Small intestine (tissue), 7 donors: ENCODE results near the gene MVB12B. TPM values are rescaled to one million over a fixed set of nuclear protein-coding genes. Genes with fewer than 3 reads are reported as not detected.

Source experiments
- DNase-seq, 2 donors: peaks; one replicate each; pipeline versions ENCODE4 v3.0.0 to v3.0.0-alpha.2; 2013
- FAIRE-seq: peaks from 2 replicates; lab custom pipeline; 2012; peaks lifted over from hg19 to GRCh38; lab: Jason Lieb, UNC
- H3K27ac ChIP-seq, 3 donors: one replicate each; pipeline ENCODE4 v1.5.1; 2013; ENCODE audit warnings: low read length in 2 of 3, mild to moderate bottlenecking in 2 of 3, control low read depth in 1 of 3, inconsistent platforms in 1 of 3, low read depth in 1 of 3, moderate library complexity in 1 of 3
- H3K27me3 ChIP-seq, 3 donors: one replicate each; pipeline ENCODE4 v1.6.1; 2013; ENCODE audit warnings: low read length in 3 of 3, inconsistent platforms in 1 of 3; ENCODE audit not compliant: control insufficient read depth in 3 of 3, insufficient read depth in 3 of 3
- H3K36me3 ChIP-seq, 3 donors: one replicate each; pipeline ENCODE4 v1.6.1; 2013; ENCODE audit warnings: low read length in 3 of 3, inconsistent platforms in 1 of 3, low read depth in 1 of 3, mild to moderate bottlenecking in 1 of 3, moderate library complexity in 1 of 3; ENCODE audit not compliant: control insufficient read depth in 3 of 3, insufficient read depth in 2 of 3
- H3K4me1 ChIP-seq, 3 donors: one replicate each; pipeline ENCODE4 v1.6.1; 2013; ENCODE audit warnings: low read length in 2 of 3, inconsistent platforms in 1 of 3, low read depth in 1 of 3, mild to moderate bottlenecking in 1 of 3, moderate library complexity in 1 of 3; ENCODE audit not compliant: control insufficient read depth in 3 of 3, insufficient read depth in 2 of 3
- H3K4me3 ChIP-seq, 3 donors: one replicate each; pipeline ENCODE4 v1.5.1; 2013; ENCODE audit warnings: low read length in 3 of 3, control low read depth in 1 of 3, inconsistent platforms in 1 of 3, low read depth in 1 of 3, mild to moderate bottlenecking in 1 of 3, moderate library complexity in 1 of 3
- H3K9me3 ChIP-seq, 2 donors: one replicate each; pipeline ENCODE4 v1.6.1; 2013; ENCODE audit warnings: low read depth in 1 of 2, low read length in 1 of 2; ENCODE audit not compliant: control insufficient read depth in 2 of 2, insufficient read depth in 1 of 2
- WGBS, 3 donors: extraction: QIAGEN DNeasy Blood & Tissue Kit; methylation state at CpG; one replicate each; pipeline ENCODE4 v1.1.7; 2013; 5-methylcytosine and 5-hydroxymethylcytosine counted together
- polyA plus RNA-seq, 4 donors: library from polyadenylated mRNA; stranded (reverse) in 3 of 4; unstranded in 1 of 4; fragments of 200-250 nt in 3 of 4; fragments of 120-200 nt in 1 of 4; gene quantifications; one replicate each; pipeline versions ENCODE4 v1.2.1 to v1.2.3, GENCODE V29; 2013
- donor health status: healthy with polysubstance abuse.
- donor health status: control.
- donor health status: control.
- donor health status: Bipolar disorder and iron deficiency.
- donor health status: healthy.

The MVB12B gene
- polyA plus RNA-seq, 4 donors: 1.6 to 10.0 (median 4.2) TPM

DNA sequence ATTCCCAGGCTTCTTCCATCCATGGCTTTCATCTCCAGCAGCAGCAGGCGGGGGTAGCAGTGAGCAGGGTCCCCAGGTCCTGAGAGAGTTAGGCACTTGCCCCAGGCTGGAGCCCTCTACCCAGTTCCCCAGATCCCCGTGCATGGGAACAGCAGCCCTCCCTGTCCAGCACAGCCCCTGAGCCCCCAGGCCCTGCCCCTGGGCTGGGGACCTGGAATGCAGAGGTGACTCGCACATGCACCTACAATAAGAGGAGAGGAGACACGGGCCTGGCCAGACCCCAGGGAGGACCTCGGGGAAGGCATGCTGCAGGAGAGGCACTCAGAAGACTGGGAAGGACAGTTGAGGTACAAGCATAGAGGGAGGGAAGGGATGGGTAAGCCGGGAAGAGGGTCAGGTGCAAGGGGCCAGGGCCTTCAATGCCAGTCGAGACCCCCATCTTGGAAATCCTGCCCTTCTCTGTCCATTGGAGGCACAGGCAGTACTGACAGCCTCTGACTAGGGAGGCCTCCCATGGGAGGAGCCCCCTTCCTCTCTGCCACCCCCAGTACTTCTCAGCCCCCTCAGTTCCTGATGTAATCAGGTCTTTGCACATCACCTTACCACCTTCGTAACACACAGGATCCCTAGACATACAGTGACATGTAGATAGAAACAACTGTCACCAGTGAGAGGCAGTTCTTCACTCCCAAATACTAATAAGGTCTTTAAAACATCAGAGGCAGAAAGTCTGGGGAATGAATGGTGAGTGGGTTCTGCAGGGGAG lies 151.8 kb downstream of the MVB12B start:
- Histone ChIP-seq H3K4me1 (no peaks in the 10 kb centered on the region), H3K27ac (no peak overlapping the region), H3K36me3 (peaks cover 0 to 62% (median 0%) of the 10 kb centered on the region in 3 donors), H3K27me3 (no peaks in the 10 kb centered on the region), H3K9me3 (no peaks in the 10 kb centered on the region), H3K4me3 (no peak overlapping the region)
- DNase-seq: no peak
- 93 to 96% (median 94%) methylated on average over 8 of the region's 8 CpGs for WGBS, 3 donors
- FAIRE-seq: no peak

DNA sequence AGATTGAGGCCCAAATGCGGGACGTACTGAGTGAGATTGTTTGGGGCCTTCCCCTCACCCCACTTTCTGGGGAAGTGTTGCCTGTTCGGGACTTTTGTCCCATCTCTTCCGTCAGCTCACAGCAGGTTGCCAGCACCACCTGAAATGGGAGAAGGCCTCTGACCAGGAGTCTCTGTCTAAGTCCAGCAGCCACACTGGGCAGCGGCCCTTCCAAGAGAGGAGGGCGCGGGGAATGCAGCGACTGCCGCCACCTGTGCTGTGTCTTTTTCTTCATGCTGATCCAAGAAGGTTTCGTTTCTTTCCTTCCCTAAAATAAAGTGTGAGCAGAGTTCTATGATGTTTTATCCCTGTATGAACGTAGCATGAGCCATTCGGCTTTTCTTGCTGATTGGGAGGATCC lies 152.9 kb downstream of the MVB12B start:
- DNase-seq: no peak
- H3K4me3 ChIP-seq: no peak overlapping the region
- H3K27ac ChIP-seq: no peak overlapping the region
- peaks cover 0 to 64% (median 0%) of the 10 kb centered on the region in 3 donors for H3K36me3 ChIP-seq
- H3K27me3 ChIP-seq: no peaks in the 10 kb centered on the region
- no peaks in the 10 kb centered on the region for H3K9me3 ChIP-seq
- no peaks in the 10 kb centered on the region for H3K4me1 ChIP-seq
- WGBS, 3 donors: 92 to 97% (median 93%) methylated on average over 12 of the region's 12 CpGs
- no peak for FAIRE-seq

DNA sequence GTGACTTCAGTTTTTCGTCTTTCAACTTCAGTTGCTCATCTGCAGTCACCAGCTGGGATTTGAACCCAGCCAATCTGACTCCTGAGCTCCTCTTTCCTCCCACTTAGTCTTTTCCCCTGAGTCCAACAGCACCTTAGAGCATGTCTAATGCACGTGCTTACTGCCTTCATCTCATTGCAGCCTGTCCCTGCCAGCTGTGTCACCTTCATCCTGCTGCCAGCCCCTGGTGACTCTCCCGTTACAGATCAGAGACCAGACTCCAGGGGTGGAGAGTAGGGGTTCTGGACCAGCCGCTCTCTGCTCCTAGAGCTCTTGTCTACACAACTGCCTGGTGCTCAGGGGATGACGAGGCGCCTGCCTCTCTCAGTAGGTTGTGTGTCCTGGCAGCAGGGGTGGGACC lies 154.2 kb downstream of the MVB12B start:
- no peak for FAIRE-seq
- H3K36me3 ChIP-seq: peaks cover 0 to 58% (median 0%) of the 10 kb centered on the region in 3 donors
- WGBS, 3 donors: 89 to 92% (median 91%) methylated on average over 6 of the region's 6 CpGs

DNA sequence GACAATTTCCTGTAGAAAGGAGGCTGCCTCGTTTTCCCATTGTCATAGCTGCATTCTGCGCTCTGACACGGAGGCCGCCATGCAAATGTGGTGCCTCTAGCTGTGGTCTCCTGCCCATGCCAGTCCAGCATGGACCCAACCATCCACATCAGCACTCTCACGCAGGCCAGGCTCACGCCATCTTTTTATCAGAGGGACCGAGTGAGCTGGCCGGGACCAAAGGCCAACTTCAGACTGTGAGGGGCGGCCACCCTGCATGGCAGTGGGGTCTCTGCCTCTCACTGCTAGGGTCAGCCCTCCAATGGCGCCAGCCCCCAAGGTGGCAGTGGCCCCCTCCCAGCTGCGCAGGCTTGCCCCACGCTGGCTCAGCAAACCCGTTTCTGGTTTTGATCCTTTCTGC lies 155.2 kb downstream of the MVB12B start:
- Histone ChIP-seq H3K4me3 (no peak overlapping the region), H3K27me3 (no peaks in the 10 kb centered on the region), H3K27ac (no peak overlapping the region), H3K36me3 (peaks cover 0 to 58% (median 0%) of the 10 kb centered on the region in 3 donors), H3K4me1 (no peaks in the 10 kb centered on the region), H3K9me3 (no peaks in the 10 kb centered on the region)
- no peak for FAIRE-seq
- no peak for DNase-seq
- 91 to 94% (median 91%) methylated on average over 13 of the region's 13 CpGs for WGBS, 3 donors

More for the DNA sequence above, 154.2 kb downstream of the MVB12B start:
- no peak for DNase-seq
- Histone ChIP-seq H3K4me1 (no peaks in the 10 kb centered on the region), H3K4me3 (no peak overlapping the region), H3K9me3 (no peaks in the 10 kb centered on the region), H3K27me3 (no peaks in the 10 kb centered on the region), H3K27ac (no peak overlapping the region)

DNA sequence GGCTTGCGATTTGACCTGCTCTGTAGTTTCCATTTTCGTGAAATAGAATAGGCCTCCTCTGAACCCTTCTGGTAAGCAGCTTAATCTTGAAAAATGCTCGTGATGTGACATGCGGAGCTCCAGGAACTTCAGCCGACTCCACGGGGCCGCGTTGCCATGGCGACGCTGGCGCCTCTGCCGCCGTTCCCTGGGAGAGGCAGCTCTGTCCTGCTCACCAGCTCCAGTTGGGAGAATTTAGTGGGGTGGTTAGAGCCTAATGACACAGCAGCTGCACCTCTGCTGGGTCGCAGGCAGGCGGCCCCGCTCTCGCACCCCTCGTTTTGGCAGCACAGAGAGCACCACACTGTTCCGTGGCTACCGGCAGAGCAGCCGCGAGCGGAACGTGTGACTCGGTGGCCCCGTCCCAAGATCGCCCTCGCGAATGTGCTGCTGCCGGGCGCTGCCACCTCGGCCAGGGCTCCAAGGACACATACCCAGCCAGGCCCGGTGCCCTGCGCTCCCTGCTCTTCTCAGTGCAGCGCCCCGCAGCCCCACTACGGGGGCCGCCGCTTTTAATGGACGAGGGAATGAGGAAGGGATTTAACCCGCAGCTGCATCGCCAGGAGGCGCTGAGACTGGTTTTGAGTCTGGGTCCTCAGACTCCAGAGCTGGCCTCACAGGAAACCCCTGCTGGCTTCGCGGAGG lies 155.9 kb downstream of the MVB12B start:
- FAIRE-seq (no peak), DNase-seq (no peak)
- Histone ChIP-seq H3K27ac (no peak overlapping the region), H3K4me3 (no peak overlapping the region), H3K4me1 (no peaks in the 10 kb centered on the region), H3K9me3 (no peaks in the 10 kb centered on the region), H3K36me3 (peaks cover 0 to 62% (median 0%) of the 10 kb centered on the region in 3 donors), H3K27me3 (no peaks in the 10 kb centered on the region)
- WGBS, 3 donors: 77 to 92% (median 92%) methylated on average over 45 of the region's 45 CpGs

DNA sequence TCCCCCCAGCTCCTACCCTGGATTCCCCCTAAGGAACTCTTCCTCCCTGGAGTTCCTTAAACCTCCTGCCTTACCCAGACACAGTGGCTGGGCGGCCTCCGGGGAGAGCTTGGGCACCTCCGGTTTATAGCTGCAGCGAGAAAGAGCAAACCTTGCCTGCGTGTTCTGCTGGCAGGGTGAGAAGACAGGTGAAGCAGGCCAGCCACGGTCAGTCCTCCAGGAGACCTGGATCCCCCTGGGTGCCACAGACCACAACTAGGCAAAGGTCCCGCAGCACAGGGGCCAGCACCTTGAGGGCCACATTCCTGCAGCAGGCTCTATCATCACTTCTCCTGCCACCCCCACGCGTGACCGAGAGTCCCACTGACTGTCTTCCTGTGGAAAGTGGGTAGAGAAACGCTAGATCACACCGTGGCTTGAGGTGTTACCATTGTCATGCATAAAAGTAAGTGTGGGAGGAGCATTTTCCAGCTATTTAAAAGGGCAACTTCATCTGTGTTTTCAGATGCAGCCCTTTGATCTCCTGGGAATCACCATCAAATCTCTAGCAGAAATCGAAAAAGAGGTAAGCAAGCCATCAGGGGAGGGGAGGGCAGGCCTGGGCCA lies 156.9 kb downstream of the MVB12B start:
- Histone ChIP-seq H3K27ac (no peak overlapping the region), H3K36me3 (peaks cover 0 to 62% (median 0%) of the 10 kb centered on the region in 3 donors), H3K4me1 (no peaks in the 10 kb centered on the region), H3K9me3 (no peaks in the 10 kb centered on the region), H3K4me3 (no peak overlapping the region), H3K27me3 (no peaks in the 10 kb centered on the region)
- FAIRE-seq: no peak
- 85 to 89% (median 86%) methylated on average over 13 of the region's 13 CpGs for WGBS, 3 donors
- DNase-seq: no peak

DNA sequence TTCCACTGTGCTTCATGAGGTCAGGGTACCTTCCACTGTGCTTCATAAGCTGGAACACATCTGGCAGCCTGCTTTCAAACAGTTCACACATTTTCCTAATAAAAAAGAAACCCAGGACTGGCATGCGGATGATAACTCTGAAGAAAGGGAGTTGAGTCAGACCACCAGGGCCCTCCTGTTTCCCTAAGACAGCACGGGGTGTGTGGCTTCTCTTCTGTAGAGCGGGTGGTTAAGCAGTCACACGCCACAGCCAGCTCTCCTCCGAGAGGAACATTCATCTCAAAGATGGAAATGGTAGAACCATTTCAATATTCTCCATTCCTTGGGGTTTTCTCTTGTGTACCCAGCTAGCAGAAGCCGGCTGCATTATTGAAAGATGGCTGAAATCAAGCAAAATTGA lies 159.0 kb downstream of the MVB12B start:
- Histone ChIP-seq H3K27me3 (no peaks in the 10 kb centered on the region), H3K36me3 (peaks cover 0 to 59% (median 0%) of the 10 kb centered on the region in 3 donors), H3K4me3 (no peak overlapping the region), H3K4me1 (no peaks in the 10 kb centered on the region), H3K9me3 (no peaks in the 10 kb centered on the region), H3K27ac (no peak overlapping the region)
- DNase-seq (no peak), FAIRE-seq (no peak)
- 83 to 93% (median 91%) methylated on average over 6 of the region's 6 CpGs for WGBS, 3 donors

DNA sequence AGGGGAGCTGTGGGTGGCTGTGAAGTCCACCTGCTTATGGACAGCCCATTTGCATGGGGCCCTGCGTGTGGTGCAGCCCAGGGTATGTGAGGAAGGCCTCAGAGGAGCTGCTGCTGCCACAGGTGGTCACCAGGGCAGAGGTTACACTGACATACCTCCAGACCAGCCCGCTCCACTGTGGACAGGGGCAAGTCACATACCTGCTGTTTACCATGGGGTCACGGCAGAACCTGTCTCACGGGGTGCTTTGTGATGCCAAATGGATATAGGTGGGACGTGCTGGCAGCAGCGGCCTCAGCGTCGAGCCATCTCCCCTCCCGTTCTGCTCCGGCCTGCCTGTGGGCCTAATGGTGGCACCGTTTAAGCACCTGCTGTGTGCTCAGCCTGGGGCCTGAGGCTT lies 159.6 kb downstream of the MVB12B start:
- Histone ChIP-seq H3K36me3 (peaks cover 0 to 55% (median 0%) of the 10 kb centered on the region in 3 donors), H3K27ac (no peak overlapping the region), H3K4me3 (no peak overlapping the region), H3K9me3 (no peaks in the 10 kb centered on the region), H3K4me1 (no peaks in the 10 kb centered on the region), H3K27me3 (no peaks in the 10 kb centered on the region)
- FAIRE-seq (no peak), DNase-seq (no peak)
- 90 to 95% (median 93%) methylated on average over 11 of the region's 11 CpGs for WGBS, 3 donors
